Neural progenitor cell (in vitro differentiated cells): ENCODE measurements around the gene PDLIM5.

Experiments used
- EZH2 ChIP-seq: fragments of 200-600 bp; sonication (generic); IDR thresholded peaks from 2 replicates; pipeline ENCODE4 v1.6.1; 2017; ENCODE audit warnings: antibody characterized with exemption, mild to moderate bottlenecking, moderate library complexity
- TF ChIP-seq, protein P1 (sequence below): fragments of 200-600 bp; sonication (generic); IDR thresholded peaks from 2 replicates; pipeline ENCODE4 v1.5.1; 2017; ENCODE audit warnings: antibody characterized with exemption, mild to moderate bottlenecking

- TF ChIP-seq, protein P1, sequence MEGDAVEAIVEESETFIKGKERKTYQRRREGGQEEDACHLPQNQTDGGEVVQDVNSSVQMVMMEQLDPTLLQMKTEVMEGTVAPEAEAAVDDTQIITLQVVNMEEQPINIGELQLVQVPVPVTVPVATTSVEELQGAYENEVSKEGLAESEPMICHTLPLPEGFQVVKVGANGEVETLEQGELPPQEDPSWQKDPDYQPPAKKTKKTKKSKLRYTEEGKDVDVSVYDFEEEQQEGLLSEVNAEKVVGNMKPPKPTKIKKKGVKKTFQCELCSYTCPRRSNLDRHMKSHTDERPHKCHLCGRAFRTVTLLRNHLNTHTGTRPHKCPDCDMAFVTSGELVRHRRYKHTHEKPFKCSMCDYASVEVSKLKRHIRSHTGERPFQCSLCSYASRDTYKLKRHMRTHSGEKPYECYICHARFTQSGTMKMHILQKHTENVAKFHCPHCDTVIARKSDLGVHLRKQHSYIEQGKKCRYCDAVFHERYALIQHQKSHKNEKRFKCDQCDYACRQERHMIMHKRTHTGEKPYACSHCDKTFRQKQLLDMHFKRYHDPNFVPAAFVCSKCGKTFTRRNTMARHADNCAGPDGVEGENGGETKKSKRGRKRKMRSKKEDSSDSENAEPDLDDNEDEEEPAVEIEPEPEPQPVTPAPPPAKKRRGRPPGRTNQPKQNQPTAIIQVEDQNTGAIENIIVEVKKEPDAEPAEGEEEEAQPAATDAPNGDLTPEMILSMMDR, result no peak
- TF ChIP-seq EZH2, result no peak
These were observed 34.8 kb upstream of the PDLIM5 start for GRCh38 chr4:94416981-94417380.
